ENCODE measurements around the gene SLC23A3.

The SLC23A3 gene

DNA sequence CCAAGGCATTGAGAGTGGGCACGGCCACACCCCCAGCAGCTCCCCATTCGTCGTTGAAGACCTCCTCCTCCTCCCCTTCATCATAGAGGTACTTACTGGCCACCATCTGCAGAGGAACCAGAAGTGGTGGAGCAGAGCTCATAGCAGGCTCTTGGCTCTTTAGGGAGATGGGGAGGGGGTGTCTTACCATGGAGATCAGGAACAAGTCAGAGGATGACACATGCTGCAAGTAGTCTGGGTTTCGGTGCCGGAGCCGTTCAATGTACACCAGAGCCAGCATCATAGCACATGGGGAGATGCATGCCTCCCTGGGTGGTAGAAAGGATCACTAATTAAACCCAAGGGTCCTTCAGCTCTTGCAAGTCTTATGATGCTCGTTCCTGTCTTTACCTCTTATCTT is 5.0 kb upstream of the SLC23A3 start:
- H3K9ac ChIP-seq (ENCODE audit: low read length) = no peak overlapping the region
- H3K9me2 ChIP-seq (replicated peaks; ENCODE audit: insufficient read depth, low read length) = no peaks in the 10 kb centered on the region
- H3K27ac ChIP-seq (ENCODE audit: low read depth, low read length) = no peak overlapping the region
- no peaks in the 10 kb centered on the region for H3K27me3 ChIP-seq (ENCODE audit: low read length)
- H3K36me3 ChIP-seq (ENCODE audit: low read length) = no peaks in the 10 kb centered on the region
- no peak overlapping the region for H2AFZ ChIP-seq (ENCODE audit: low read depth, low read length, severe bottlenecking)
- no peak overlapping the region for H3K4me3 ChIP-seq (ENCODE audit: insufficient read depth, low read length, poor library complexity, severe bottlenecking)
- H3K9me3 ChIP-seq (ENCODE audit: insufficient read depth, low read length) = no peaks in the 10 kb centered on the region
- H3K4me2 ChIP-seq (ENCODE audit: low read depth, low read length, poor library complexity, severe bottlenecking) = no peak overlapping the region
- peaks cover 13% of the 10 kb centered on the region for H3K79me2 ChIP-seq (ENCODE audit: insufficient read depth, low read length)
- H3F3A ChIP-seq (ENCODE audit: insufficient read depth) = peaks cover 18% of the 10 kb centered on the region
- TF ChIP-seq CTCF (IDR thresholded peaks at IDR 0.05; ENCODE audit: insufficient read depth, low read length, poor library complexity, severe bottlenecking) = no peak
- no peak for TF ChIP-seq EZH2phosphoT487 (conservative IDR thresholded peaks at IDR 0.05; ENCODE audit: low read length)
- H4K20me1 ChIP-seq (ENCODE audit: low read depth, low read length) = no peaks in the 10 kb centered on the region

DNA sequence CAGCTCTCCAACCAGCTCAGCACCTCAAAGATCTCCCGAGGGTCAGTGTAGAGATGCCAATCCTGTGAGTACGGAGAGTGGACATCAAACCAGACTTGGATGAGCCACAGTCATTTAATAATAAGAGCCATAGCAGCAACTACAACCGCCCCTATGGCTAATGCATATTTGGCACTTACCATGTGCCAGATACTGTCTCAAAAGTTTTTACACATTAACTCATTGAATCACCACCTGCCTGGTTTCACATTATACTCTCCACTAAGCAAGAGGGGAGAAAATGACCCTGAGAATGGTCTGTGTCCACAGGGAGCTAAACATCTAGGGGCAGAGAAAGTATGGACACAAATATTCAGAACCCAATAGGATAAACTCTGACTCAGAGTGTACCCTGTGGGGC is 4.3 kb upstream of the SLC23A3 start:
- H3K9me3 ChIP-seq (ENCODE audit: insufficient read depth, low read length) = no peaks in the 10 kb centered on the region
- H3K27ac ChIP-seq (ENCODE audit: low read depth, low read length) = no peak overlapping the region
- peaks cover 18% of the 10 kb centered on the region for H3F3A ChIP-seq (ENCODE audit: insufficient read depth)
- TF ChIP-seq EZH2phosphoT487 (conservative IDR thresholded peaks at IDR 0.05; ENCODE audit: low read length) (no peak), CTCF (IDR thresholded peaks at IDR 0.05; ENCODE audit: insufficient read depth, low read length, poor library complexity, severe bottlenecking) (no peak)
- H4K20me1 ChIP-seq (ENCODE audit: low read depth, low read length) = no peaks in the 10 kb centered on the region
- no peak overlapping the region for H3K4me3 ChIP-seq (ENCODE audit: insufficient read depth, low read length, poor library complexity, severe bottlenecking)
- no peak overlapping the region for H3K9ac ChIP-seq (ENCODE audit: low read length)
- H3K4me2 ChIP-seq (ENCODE audit: low read depth, low read length, poor library complexity, severe bottlenecking) = no peak overlapping the region
- no peaks in the 10 kb centered on the region for H3K27me3 ChIP-seq (ENCODE audit: low read length)
- no peak overlapping the region for H2AFZ ChIP-seq (ENCODE audit: low read depth, low read length, severe bottlenecking)
- H3K9me2 ChIP-seq (replicated peaks; ENCODE audit: insufficient read depth, low read length) = no peaks in the 10 kb centered on the region
- H3K79me2 ChIP-seq (ENCODE audit: insufficient read depth, low read length) = peaks cover 6% of the 10 kb centered on the region
- no peaks in the 10 kb centered on the region for H3K36me3 ChIP-seq (ENCODE audit: low read length)

DNA sequence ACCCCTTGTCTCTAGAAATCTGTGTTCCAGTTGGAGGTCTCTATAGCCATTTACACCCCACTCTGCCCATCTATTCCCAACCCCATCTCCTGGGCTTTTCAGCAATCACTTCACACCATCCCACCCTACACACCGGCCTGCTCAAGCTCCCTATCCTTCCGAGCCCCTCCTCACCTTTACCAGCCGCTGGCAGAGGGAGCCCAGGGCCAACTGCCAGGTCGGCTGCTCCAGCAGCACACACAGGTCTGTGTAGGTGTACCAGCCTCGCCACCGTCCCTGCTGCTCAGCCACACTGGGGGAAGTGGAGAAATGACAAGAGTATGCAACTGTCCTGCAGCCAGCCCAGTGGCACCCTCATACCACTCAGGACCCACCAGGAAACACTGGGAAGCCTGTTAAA is 3.3 kb upstream of the SLC23A3 start:
- Histone ChIP-seq H3K4me3 (ENCODE audit: insufficient read depth, low read length, poor library complexity, severe bottlenecking) (no peak overlapping the region), H3K27me3 (ENCODE audit: low read length) (no peaks in the 10 kb centered on the region), H3K4me2 (ENCODE audit: low read depth, low read length, poor library complexity, severe bottlenecking) (no peak overlapping the region), H3K79me2 (ENCODE audit: insufficient read depth, low read length) (no peaks in the 10 kb centered on the region), H2AFZ (ENCODE audit: low read depth, low read length, severe bottlenecking) (no peak overlapping the region), H4K20me1 (ENCODE audit: low read depth, low read length) (no peaks in the 10 kb centered on the region), H3K36me3 (ENCODE audit: low read length) (no peaks in the 10 kb centered on the region), H3K9me3 (ENCODE audit: insufficient read depth, low read length) (no peaks in the 10 kb centered on the region), H3K9ac (ENCODE audit: low read length) (no peak overlapping the region), H3F3A (ENCODE audit: insufficient read depth) (peaks cover 18% of the 10 kb centered on the region), H3K27ac (ENCODE audit: low read depth, low read length) (no peak overlapping the region), H3K9me2 (replicated peaks; ENCODE audit: insufficient read depth, low read length) (no peaks in the 10 kb centered on the region)
- TF ChIP-seq CTCF (IDR thresholded peaks at IDR 0.05; ENCODE audit: insufficient read depth, low read length, poor library complexity, severe bottlenecking) (no peak), EZH2phosphoT487 (conservative IDR thresholded peaks at IDR 0.05; ENCODE audit: low read length) (no peak)

All from SU-DHL-6 (cell line).